HG03432 (cell line): ENCODE data around the gene CRABP1.
"Not testable (repeated sequence)": the region's sequence is repeated elsewhere in the genome, so short reads cannot be mapped to it uniquely, and the experiment has no call there.

Source experiments
- ATAC-seq: cut with Tn5 transposase; IDR thresholded peaks from one replicate; pipeline ENCODE4 v1.9.1; 2021; ENCODE audit warnings: mild to moderate bottlenecking, moderate library complexity; ENCODE audit not compliant: unreplicated experiment

The CRABP1 gene

DNA sequence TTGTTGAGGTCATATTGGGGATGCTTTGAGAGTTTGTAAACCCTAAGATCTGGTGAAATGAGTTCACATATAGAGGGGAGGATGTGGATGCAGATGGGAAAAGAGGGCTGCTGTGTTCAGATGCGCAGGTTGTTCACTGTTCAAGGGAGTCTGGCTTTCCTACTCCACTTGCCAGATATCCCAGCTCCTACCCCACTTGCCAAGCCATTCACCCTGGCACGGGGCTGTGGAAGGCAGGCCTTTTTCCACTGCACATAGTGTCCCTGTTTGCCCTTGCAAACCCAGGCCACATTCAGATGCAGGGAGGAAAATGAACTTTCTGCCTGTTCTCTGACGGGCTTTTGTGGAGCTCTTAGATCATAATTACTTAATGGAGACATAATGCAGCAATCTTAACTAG lies 29.0 kb downstream of the CRABP1 start:
- ATAC-seq = no peak

DNA sequence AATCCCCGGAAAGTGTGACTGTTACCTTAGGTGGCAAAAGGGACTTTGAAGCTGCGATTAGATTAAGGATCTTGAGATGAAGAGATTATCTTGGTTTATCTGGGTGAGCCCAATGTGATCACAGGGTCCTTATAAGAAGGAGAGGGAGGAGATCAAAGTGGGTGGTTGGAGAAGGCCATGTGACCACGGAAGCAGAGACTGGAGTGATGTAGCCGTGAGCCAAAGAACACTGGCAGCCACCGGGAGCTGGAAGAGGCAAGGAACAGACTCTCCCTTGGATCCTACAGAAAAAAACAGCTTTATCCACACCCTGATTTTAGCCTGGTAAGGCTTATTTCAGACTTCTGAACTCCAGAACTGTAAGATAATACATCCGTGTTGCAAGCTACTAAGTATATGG lies 29.9 kb downstream of the CRABP1 start:
- no peak for ATAC-seq

- ATAC-seq = no peak
Observed at GRCh38 chr15:78372880-78373279, 32.7 kb downstream of the CRABP1 start.

DNA sequence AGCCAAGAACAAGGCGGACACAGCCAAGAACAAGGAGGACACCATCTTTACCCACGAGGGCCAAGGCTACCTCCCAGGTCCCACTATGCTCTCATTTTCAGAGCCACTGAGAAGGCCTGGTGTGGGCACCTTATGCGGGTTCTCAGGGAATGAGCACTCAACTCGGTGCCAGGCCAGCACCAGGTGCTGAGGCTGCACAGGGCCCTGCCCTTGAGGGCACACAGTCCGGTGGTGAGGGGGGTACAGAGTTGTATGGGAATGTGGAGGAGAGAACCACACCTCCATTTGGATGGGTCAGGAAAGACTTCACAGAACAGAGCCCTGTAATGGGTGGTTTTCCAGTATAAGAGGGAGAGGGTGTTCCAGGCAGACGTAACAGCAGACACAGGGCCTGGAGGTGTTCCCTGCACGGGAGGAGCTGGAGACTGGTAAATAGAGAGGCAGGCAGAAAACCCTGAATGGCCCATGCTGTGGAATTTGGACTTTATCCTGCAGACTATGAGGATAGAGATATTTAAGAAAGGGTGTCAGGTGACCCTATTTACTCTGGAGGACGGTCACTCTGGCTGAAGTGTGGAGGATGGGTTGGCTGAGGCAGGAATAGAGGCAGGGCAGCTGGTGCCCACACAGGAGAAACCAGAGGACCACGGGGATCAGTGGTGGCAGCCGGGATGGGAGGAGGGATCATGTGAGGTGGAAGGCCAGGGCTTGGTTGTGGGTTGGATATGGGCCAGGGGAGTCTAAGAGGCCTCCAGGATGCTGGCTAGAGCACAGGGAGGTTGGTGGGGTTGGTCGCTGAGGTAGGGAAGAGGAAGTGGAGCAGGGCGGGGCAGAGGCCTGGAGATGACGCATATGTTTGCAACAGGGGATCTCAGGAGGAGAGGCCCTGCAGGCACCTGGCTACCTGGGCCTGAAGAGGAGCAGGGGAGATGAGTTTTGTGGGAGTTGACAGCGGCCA lies 34.6 kb downstream of the CRABP1 start:
- no peak for ATAC-seq

GRCh38 chr15:78380143-78380542 lies 40.0 kb downstream of the CRABP1 start:
- not testable (repeated sequence) for ATAC-seq

GRCh38 chr15:78382114-78382880 lies 42.1 kb downstream of the CRABP1 start:
- no peak for ATAC-seq

DNA sequence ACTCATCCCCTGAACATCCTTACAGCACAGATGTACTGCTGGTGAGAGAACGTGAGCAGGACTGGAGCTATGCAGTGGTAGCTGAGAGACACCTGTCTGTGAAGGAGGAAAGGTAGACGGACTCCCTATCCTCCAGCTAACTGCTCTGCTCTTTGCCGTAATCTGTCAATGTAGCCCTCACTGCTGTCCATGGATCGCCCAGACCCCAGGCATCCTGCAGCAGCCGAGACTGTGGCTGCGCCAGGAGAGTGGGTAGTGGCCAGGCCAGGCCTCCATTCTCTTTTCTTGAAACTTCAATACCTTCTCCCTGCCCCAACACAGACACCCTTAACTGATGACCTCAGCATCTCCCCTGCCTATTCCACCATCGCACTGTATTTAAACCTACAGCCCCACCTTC lies 44.5 kb downstream of the CRABP1 start:
- no peak for ATAC-seq

GRCh38 chr15:78387246-78388037 lies 47.3 kb downstream of the CRABP1 start:
- ATAC-seq = no peak

DNA sequence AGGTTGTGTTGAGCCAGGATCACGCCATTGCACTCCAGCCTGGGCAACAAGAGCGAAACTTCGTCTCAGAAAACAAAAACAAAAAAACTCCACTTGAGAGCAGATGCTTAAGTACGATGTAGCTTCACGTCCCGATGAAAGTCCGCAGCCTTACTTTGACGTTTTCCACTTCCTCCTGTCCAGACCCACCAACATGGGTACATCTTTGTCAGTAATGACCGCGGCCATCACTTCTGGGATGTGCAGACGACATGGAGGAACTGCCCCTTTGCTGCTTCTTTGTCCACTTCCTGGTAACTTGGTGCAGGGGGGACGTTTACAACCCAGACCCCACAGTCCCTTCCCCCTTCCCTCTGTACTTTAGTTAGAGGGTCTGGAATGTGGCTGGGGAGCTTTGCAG lies 48.7 kb downstream of the CRABP1 start:
- no peak for ATAC-seq

- no peak for ATAC-seq
Observed at GRCh38 chr15:78389322-78389721, 49.2 kb downstream of the CRABP1 start.

- ATAC-seq = no peak
Observed at GRCh38 chr15:78389738-78390137, 49.6 kb downstream of the CRABP1 start.

- ATAC-seq = no peak
Observed at GRCh38 chr15:78390242-78390641, 50.1 kb downstream of the CRABP1 start.

GRCh38 chr15:78390826-78391225 lies 50.7 kb downstream of the CRABP1 start:
- ATAC-seq = no peak

- no peak for ATAC-seq
Observed at GRCh38 chr15:78391781-78392180, 51.6 kb downstream of the CRABP1 start.

DNA sequence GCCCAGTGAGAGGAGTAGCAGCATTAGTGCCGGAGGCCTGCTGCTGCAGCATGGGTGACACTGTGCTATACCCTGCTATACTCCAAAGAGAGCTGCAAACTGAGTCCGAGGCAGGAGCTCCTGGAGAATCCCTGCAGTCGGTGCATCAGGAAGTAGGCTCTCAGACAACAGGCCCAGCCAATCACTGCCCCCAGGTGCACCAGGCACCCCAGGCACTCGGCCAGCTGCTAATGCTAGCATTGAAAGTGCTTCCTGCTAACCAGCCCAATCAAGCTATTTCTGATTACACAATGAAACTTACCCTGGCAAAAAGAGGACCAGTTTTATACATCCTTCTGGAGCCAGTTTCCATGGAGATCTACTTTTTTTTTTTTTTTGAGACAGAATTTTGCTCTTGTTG lies 52.3 kb downstream of the CRABP1 start:
- no peak for ATAC-seq

GRCh38 chr15:78393137-78393536 lies 53.0 kb downstream of the CRABP1 start:
- ATAC-seq = no peak

DNA sequence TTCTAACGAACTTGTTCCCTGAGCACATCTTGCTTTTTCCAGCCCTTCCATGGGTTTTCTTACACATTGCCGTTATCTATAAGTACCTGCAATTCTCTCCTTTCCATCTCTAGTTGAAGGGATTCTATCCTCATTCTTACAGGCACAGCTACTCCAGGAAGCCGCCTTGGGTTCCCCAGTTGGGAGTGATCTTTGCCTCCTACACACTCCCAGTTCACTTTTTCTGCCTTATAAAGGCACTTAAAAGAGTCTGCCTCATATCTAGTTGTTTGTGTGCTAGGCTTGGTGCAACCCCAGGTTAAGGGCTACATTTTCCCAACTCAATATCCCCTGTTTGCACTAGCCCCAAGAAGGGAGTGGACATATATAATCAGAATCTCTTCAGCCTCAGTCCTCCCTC lies 53.9 kb downstream of the CRABP1 start:
- ATAC-seq = no peak

DNA sequence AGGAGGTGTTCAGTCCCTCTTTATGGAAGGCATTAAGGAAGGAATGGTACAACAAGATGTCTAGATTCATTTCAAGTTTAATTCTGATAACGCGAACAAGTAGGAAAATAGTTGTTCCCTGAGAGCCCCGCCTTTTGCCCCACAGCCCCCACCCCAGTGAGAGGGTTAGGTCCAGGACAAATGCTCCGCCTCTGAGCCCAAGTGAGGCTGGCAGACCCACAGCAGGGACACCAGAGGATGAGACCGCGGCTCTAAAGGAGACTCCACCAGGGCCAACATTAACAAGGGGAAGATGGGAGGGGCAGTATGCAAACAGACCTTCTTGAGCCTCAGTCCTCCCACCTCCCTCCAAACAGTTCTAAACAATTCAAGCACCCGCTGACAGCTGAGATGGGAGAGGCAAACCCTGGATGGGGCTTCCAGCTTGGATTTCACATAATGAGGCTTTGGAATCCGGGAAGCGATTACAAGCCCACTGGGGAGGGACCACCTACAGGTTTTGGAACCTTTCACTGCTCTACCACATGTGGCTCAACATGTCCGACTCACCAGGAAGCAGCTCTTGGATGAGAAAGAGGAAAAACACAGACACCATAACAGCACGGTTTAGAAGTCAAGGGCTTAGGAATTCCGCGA lies 54.9 kb downstream of the CRABP1 start:
- ATAC-seq = no peak

DNA sequence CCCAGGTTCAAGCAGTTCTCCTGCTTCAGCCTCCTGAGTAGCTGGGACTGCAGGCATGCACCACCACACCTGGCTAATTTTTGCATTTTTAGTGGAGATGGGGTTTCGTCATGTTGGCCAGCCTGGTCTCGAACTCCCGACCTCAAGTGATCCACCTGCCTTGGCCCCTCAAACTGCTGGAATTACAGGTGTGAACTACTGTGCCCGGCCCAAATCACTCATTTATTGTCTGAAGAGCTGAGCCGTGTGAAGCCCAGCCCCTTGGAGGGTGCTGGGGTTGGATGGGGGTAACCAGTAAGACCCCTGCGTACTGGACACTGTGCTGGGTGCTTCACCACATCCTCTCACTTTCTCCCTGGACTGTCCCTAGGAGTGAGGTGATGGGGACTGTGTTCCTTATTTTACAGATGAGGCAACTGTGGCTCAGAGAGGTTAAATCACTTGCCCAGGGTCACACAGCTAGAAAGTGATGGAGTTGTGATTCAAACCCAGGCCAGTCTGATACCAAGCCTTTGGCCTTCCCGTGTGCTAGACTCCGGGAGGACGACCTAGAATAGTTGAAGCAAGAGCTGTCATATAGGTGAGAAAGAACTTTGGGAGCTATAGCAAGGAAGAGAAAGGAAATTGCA lies 56.1 kb downstream of the CRABP1 start:
- no peak for ATAC-seq

DNA sequence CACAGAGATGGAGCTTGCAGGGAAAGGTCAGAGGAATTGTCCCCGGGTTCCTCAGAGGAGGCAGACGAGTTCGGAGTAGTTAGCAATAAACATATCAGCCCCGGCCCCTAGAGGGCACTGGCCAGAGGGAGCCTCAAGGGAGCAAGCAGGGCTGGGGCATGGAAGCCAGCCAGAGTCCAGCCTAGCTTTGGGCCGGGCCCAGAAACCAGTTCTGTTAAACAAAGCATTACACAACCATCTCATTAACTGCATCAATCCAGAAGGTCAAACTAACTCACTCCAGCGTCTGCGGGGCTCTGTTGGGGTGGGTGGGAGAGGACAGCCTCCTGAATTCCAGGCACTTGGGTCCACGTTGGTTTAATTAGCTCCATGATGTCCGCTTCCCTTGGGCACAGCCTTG lies 56.8 kb downstream of the CRABP1 start:
- no peak for ATAC-seq
